Hematopoietic multipotent progenitor cell treated with erythropoietin and hydrocortisone succinate and interleukin-3 and kit ligand, for 17 days (in vitro differentiated cells): ENCODE measurements around the gene CACTIN.
"Not testable (repeated sequence)": the region's sequence is repeated elsewhere in the genome, so short reads cannot be mapped to it uniquely, and the experiment has no call there.

ENCODE experiments used
- DNase-seq: peaks from one replicate; pipeline ENCODE4 v3.0.0-alpha.2; 2015; ENCODE audit warnings: low spot score

Gene CACTIN

GRCh38 chr19:3586707-3587346 lies 39.8 kb downstream of the CACTIN start:
- no peak for DNase-seq

GRCh38 chr19:3586127-3586626 lies 40.4 kb downstream of the CACTIN start:
- no peak for DNase-seq

- no peak for DNase-seq
These were observed 41.1 kb downstream of the CACTIN start, which contains the start of gene GIPC3 for GRCh38 chr19:3585301-3586126. GIPC3 (plus strand) TSS chr19:3585478; CDS start chr19:3585598, 120 bp downstream.

GRCh38 chr19:3584036-3584802 lies 42.4 kb downstream of the CACTIN start:
- not testable (repeated sequence) for DNase-seq

GRCh38 chr19:3581792-3582191 lies 44.8 kb downstream of the CACTIN start:
- not testable (repeated sequence) for DNase-seq

- no peak for DNase-seq
These were observed 46.2 kb downstream of the CACTIN start for GRCh38 chr19:3580156-3580934.

GRCh38 chr19:3578390-3578789 lies 48.2 kb downstream of the CACTIN start:
- no peak for DNase-seq

GRCh38 chr19:3577723-3578344 lies 48.8 kb downstream of the CACTIN start:
- no peak for DNase-seq

- no peak for DNase-seq
These were observed 49.7 kb downstream of the CACTIN start for GRCh38 chr19:3576696-3577443.

GRCh38 chr19:3575949-3576673 lies 50.5 kb downstream of the CACTIN start:
- DNase-seq: no peak

- DNase-seq: peak; percentile 37
These were observed 51.3 kb downstream of the CACTIN start for GRCh38 chr19:3575260-3575741.

GRCh38 chr19:3573858-3574637 lies 52.5 kb downstream of the CACTIN start:
- peak; percentile 93 for DNase-seq

GRCh38 chr19:3573162-3573857 lies 53.3 kb downstream of the CACTIN start:
- DNase-seq: no peak

GRCh38 chr19:3572855-3573161 lies 53.8 kb downstream of the CACTIN start, which contains the start of gene HMG20B:
HMG20B (plus strand) TSS chr19:3572944; CDS start chr19:3573310, 366 bp downstream.
- no peak for DNase-seq

- DNase-seq: peak; percentile 99
These were observed 54.3 kb downstream of the CACTIN start for GRCh38 chr19:3572132-3572854.

GRCh38 chr19:3570606-3571011 lies 56.0 kb downstream of the CACTIN start:
- no peak for DNase-seq

GRCh38 chr19:3570042-3570441 lies 56.5 kb downstream of the CACTIN start:
- not testable (repeated sequence) for DNase-seq
